SHP77 treated with DMSO at 0.1 percent for 48 hours (cell line): ENCODE results near the gene SPP2.

ENCODE experiments used
- DNase-seq: peaks from one replicate; lab custom pipeline; 2025; lab: John Stamatoyannopoulos, UW

SPP2 gene

DNA sequence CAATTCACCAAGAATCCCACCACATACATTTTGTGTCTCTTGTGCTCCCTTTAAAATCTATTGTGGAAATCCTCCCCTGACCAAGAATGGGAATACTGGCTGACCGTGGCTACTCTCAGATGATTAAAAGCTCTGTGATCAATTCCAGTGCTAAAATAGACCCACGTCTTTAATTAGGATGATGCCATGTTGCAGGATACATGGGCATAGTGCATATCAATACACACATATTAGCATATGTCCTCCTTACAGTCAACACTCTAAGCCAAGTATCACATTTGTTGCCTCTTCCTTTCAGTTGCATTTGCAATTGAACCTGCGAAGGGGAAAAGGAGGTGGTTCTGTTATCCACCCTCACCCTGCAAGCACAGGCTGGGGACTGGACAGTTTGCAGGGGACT, 41.8 kb downstream of the SPP2 start:
- no peak for DNase-seq

- DNase-seq: no peak
These were observed 44.8 kb downstream of the SPP2 start for GRCh38 chr2:234095301-234095700.

- no peak for DNase-seq
These were observed 45.7 kb downstream of the SPP2 start for GRCh38 chr2:234096164-234096563.

- DNase-seq: no peak
These were observed 48.2 kb downstream of the SPP2 start for GRCh38 chr2:234098681-234099080.

DNA sequence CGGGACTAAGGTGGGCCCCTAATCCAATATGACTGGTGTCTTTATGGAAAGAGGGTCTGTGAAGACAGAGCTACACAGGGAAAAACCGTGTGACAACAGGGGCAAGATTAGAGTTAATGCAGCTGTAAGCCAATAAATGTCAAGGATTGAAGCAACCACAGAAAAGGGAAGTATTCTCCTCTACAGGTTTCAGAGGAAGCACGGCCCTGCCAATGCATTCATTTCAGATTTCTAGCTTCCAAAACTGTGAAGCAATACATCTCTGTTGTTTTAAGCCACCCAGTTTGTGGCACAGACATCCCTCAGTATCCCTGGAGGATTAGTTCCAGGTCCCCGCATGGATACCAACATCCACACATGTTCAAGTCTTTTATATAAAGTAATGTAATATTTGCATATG, 48.8 kb downstream of the SPP2 start:
- DNase-seq: no peak

GRCh38 chr2:234100686-234101085, 50.2 kb downstream of the SPP2 start:
- no peak for DNase-seq

- DNase-seq: no peak
These were observed 51.6 kb downstream of the SPP2 start for GRCh38 chr2:234102112-234102511.

DNA sequence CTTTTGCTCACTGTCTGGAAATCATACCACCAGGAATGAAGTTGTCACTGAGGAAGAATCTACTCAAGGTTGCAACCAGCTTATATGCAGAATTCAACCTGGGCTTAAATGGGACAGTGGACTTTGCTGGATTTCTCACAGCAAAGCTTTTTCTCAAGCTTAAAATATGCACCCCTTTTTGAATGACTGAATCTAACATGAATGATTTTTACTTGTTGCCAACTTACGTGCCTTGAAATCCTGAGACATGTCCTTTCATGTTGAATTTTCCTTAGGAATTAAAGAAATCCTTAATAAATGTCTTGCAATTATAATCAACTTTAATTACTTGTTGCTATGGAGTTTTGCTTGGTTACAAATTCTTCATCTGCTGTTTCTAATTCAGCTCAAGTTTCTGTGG, 57.4 kb downstream of the SPP2 start:
- DNase-seq: no peak

GRCh38 chr2:234109321-234109720, 58.8 kb downstream of the SPP2 start:
- no peak for DNase-seq

DNA sequence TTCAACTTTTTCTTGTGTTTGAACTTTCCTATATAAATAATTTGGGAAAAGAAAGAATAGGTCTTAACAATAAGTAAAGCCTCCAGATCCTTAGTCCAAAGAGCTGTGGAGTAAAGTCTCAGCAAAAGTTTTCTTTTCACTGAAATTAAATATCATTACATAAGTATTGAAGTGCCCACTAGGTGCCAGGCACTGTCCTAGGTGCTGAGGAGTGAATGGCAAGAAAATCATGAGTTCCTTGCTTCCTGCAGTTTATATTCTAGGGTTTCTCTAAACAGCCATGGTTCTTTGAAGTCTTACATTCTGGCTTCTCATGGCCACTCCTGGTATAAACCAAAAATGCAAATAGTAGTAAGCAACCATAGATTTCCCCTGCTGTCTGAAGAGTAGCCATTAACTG, 59.7 kb downstream of the SPP2 start:
- no peak for DNase-seq

- no peak for DNase-seq
These were observed 61.0 kb downstream of the SPP2 start for GRCh38 chr2:234111523-234111922.

DNA sequence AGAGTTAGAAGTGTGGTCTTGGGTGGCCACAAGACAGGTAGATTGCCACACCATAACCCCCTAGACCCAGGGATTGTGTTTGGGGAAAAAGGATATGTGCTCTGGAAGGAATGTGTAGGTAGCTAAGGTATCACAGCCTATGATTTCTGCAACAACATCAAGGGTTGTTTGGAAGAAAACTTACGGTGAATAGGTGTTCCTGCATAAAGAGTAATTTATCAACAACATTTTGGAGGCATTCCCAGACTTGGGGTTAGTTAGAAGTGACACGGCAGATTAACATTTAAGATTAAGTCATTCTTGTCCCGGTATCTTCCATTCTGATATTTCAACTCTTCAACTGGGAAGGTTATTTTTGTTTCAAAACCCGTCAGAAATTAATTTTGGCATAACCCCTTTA, 65.5 kb downstream of the SPP2 start:
- no peak for DNase-seq

GRCh38 chr2:234121999-234122398, 71.5 kb downstream of the SPP2 start:
- DNase-seq: no peak

DNA sequence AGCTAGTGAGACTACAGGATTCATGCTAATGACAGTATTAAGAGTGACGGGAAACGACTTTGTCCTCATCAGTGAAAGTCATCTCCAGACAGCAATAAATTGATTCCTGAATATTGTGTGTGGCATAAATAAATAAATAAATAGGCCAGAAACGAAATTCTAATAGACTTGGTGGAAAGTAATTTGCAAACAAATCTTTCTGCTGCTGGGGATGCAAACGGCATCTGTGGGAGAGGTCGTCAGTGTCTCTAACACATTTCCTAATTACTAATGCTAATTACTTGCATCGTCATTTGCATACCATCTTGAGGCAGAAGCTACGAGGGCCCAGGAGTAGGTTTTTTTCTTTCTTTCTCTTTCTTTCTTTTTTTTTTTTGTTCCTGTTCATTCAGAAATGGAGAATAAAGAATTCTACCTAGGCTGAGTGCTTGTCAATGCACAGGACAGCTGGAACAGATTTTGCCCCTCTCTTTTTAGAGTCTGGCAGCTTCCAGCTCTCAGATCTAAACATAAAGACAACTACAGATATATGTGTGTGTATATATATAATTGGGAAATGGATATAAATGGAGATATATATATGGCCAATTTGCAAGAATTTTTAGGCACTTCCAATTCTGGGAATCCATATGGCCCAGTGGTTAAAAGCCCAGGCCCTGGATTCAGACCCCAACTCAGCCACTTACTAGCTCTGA, 75.1 kb downstream of the SPP2 start:
- no peak for DNase-seq

- no peak for DNase-seq
These were observed 75.6 kb downstream of the SPP2 start for GRCh38 chr2:234126146-234126470.
